ENCODE data around the gene SBNO2. TPM values are rescaled to one million over a fixed set of nuclear protein-coding genes. Genes with fewer than 3 reads are reported as not detected.

The SBNO2 gene
- total and polyA plus RNA-seq, 2 donors (not counting 1 experiment from before 2014, with no cell fraction given) = 42.8 to 83.3 TPM

DNA sequence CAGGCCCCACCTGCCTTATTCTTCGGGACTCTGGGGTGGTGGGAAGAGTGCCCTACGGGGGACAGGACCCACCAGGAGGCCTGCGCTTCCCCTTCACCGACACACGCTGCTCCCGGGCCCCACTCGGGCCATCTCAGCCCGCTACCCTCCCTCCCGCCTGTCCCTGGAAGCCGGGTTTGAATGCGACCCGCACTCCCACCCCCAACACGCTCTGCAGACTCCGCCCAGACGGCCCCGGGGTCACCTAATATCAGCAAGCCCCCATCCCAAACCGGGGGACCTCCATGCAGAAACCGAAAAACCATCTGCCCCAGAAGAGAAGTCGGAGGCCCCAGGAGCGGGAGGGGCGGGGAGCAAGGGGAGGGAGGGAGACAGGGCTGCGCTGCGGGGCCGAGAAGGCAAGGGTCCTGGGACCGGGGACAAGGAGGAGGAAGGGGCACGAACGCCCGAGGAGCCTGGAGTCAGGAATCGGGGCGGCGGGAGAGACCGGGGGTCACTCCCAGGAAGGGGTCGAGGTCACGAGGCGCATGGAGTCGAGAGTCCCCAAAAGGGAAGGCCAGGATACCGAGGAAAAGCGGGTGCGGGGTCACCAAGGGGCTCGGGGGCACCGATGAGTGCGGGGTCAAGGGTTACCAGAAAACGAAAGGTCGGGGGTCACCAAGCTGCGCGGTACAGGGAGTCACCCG is 766 bp downstream of the SBNO2 start:
- ChIA-PET POLR2A (interaction anchor here (0.5 to 1.7 kb wide), 5 partner anchors 8 to 310 kb away, joined by 3 to 7 read pairs (median 5); partner anchors contain the start of genes CIRBP and RNU6-2), CTCF (interaction anchor here (1.0 kb wide), 1 partner anchor 60 kb away, joined by 3 read pairs; no protein-coding TSS in a partner anchor)
- H3K4me1 ChIP-seq (ENCODE audit: control insufficient read depth in 2 of 2, insufficient read depth in 2 of 2, low read length in 2 of 2) = peaks cover 6 to 13% of the 10 kb centered on the region in 2 donors
- H3K36me3 ChIP-seq (replicated peaks in 1 of 2; ENCODE audit: control extremely low read depth in 1 of 2, control insufficient read depth in 1 of 2, extremely low read depth in 1 of 2, insufficient read depth in 2 of 2, low read length in 1 of 2) = no peaks in the 10 kb centered on the region
- peaks cover 0 to 5% (median 0%) of the 10 kb centered on the region in 3 donors for H3K9me3 ChIP-seq (ENCODE audit: control extremely low read depth in 1 of 3, control insufficient read depth in 2 of 3, insufficient read depth in 1 of 3, low read length in 2 of 3)
- DNase-seq (peak; percentile 45), ATAC-seq (ENCODE audit: low read depth) (peak; percentile 12)
- Mint-ChIP-seq H3K27ac (peak overlapping the region; percentile 92), H3K4me3 (peak overlapping the region; percentile 89), H3K9me3 (ENCODE audit: insufficient read depth) (no peaks in the 10 kb centered on the region), H3K4me1 (peaks cover 31% of the 10 kb centered on the region), H3K27me3 (no peaks in the 10 kb centered on the region)
- H3K27me3 ChIP-seq (replicated peaks in 1 of 4; ENCODE audit: control extremely low read depth in 1 of 4, control insufficient read depth in 3 of 4, insufficient read depth in 4 of 4, low read length in 3 of 4) = no peaks in the 10 kb centered on the region
- H2AFZ ChIP-seq (ENCODE audit: insufficient read depth, low read depth, low read length, poor library complexity, severe bottlenecking) = peak overlapping the region; percentile 64
- intact Hi-C loops (cut with micrococcal nuclease) = no loop called here
- H4K20me1 ChIP-seq (ENCODE audit: control insufficient read depth, insufficient read depth, low read length, poor library complexity, severe bottlenecking) = peaks cover 30% of the 10 kb centered on the region
- H3K4me2 ChIP-seq (replicated peaks; ENCODE audit: low read depth, low read length, poor library complexity, severe bottlenecking) = peak overlapping the region; percentile 99
- TF ChIP-seq, protein P1, sequence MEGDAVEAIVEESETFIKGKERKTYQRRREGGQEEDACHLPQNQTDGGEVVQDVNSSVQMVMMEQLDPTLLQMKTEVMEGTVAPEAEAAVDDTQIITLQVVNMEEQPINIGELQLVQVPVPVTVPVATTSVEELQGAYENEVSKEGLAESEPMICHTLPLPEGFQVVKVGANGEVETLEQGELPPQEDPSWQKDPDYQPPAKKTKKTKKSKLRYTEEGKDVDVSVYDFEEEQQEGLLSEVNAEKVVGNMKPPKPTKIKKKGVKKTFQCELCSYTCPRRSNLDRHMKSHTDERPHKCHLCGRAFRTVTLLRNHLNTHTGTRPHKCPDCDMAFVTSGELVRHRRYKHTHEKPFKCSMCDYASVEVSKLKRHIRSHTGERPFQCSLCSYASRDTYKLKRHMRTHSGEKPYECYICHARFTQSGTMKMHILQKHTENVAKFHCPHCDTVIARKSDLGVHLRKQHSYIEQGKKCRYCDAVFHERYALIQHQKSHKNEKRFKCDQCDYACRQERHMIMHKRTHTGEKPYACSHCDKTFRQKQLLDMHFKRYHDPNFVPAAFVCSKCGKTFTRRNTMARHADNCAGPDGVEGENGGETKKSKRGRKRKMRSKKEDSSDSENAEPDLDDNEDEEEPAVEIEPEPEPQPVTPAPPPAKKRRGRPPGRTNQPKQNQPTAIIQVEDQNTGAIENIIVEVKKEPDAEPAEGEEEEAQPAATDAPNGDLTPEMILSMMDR (IDR thresholded peaks at IDR 0.05) = no peak
- TF ChIP-seq EZH2 (IDR thresholded peaks at IDR 0.05; ENCODE audit: borderline replicate concordance, insufficient read depth, low read depth, low read length, poor library complexity, severe bottlenecking) = no peak
- H3K27ac ChIP-seq (ENCODE audit: low read length in 2 of 2) = peak overlapping the region; percentile 51 to 85
- peak overlapping the region; percentile 59 to 98 (median 81) for H3K4me3 ChIP-seq (ENCODE audit: control extremely low read depth in 1 of 5, extremely low read depth in 1 of 5, insufficient read depth in 1 of 5, low read depth in 2 of 5, low read length in 4 of 5)
- H3K79me2 ChIP-seq (ENCODE audit: control insufficient read depth, insufficient read depth, low read length) = peaks cover 61% of the 10 kb centered on the region
- H3K9ac ChIP-seq (ENCODE audit: low read length) = peak overlapping the region; percentile 96
- WGBS (ENCODE audit: insufficient coverage) = 4% methylated on average over 43 of the region's 47 CpGs
